ENCODE data around the gene MYOM1. TPM values are rescaled to one million over a fixed set of nuclear protein-coding genes. Genes with fewer than 3 reads are reported as not detected.

Gene MYOM1
- total RNA-seq, 1 donor from 2014 or later, result 1.3 TPM

DNA sequence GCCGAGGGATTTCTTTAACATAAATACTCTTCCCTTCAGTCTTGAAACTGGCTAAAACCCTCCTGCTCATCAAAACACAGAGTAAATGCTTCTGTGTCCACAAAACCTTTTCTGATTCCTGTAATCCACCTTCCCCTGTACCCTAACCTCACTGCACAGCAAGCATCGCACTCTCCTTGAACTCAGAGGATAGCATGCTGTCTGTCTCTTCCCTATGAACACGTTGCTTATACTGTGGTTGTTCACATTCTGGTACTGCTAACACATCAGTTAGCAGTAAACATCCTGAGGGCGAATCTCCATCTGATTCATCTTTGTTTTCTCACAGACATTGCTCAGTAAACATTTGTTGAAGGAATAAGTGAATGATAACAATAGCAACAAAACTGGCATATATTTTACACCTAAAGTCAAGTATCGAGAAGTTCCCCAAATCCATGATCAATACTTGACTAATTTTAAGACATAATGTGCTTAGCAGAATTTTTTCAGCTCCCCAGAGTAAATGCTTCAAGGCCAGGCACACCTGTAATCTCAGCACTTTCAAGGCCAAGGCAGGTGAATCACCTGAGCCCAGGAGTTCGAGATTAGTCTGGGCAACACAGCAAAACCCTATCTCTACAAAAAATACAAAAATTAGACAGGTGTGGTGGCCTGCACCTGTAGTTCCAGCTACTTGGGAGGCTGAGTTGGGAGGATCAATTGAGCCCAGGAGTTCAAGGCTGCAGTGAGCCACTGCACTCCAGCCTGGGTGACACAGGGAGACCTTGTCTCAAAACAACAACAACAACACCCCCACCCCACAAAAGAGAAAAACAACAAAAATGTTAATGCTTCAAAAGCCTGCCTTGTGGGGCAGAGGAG is 161.2 kb downstream of the MYOM1 start:
- DNase-seq, result no peak
- TF ChIP-seq, protein P1, sequence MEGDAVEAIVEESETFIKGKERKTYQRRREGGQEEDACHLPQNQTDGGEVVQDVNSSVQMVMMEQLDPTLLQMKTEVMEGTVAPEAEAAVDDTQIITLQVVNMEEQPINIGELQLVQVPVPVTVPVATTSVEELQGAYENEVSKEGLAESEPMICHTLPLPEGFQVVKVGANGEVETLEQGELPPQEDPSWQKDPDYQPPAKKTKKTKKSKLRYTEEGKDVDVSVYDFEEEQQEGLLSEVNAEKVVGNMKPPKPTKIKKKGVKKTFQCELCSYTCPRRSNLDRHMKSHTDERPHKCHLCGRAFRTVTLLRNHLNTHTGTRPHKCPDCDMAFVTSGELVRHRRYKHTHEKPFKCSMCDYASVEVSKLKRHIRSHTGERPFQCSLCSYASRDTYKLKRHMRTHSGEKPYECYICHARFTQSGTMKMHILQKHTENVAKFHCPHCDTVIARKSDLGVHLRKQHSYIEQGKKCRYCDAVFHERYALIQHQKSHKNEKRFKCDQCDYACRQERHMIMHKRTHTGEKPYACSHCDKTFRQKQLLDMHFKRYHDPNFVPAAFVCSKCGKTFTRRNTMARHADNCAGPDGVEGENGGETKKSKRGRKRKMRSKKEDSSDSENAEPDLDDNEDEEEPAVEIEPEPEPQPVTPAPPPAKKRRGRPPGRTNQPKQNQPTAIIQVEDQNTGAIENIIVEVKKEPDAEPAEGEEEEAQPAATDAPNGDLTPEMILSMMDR (IDR thresholded peaks at IDR 0.05; ENCODE audit: partially characterized antibody, unreplicated experiment), result no peak
- Mint-ChIP-seq H3K27me3 (ENCODE audit: unreplicated experiment) (peaks cover 4% of the 10 kb centered on the region), H3K27ac (ENCODE audit: unreplicated experiment) (no peak overlapping the region), H3K9me3 (ENCODE audit: unreplicated experiment) (peaks cover 3% of the 10 kb centered on the region), H3K4me3 (ENCODE audit: unreplicated experiment) (no peak overlapping the region), H3K4me1 (ENCODE audit: low read depth, unreplicated experiment) (peaks cover 2% of the 10 kb centered on the region), H3K36me3 (ENCODE audit: unreplicated experiment) (peaks cover 7% of the 10 kb centered on the region)

DNA sequence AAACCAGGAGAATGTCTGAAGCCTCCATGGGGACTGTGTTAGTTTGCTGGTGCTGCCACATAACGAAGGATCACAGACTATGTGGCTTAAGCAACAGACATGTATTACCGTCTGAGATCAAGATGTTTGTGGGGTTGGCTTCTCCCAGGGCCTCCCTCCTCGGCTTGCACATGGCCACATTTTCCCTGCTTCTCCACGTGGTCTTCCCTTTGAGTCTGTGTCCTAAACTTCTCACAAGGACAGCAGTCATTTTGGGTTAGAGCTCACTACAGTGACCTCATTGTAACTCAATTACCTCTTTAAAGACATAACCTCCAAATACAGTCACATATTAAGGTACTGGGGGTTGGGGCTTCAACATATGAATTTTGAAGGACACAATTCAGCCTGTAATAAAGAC is 162.2 kb downstream of the MYOM1 start:
- peaks cover 4% of the 10 kb centered on the region for H3K27me3 Mint-ChIP-seq (ENCODE audit: unreplicated experiment)
- no peak for DNase-seq
- no peak overlapping the region for H3K27ac Mint-ChIP-seq (ENCODE audit: unreplicated experiment)
- TF ChIP-seq, protein P1 (IDR thresholded peaks at IDR 0.05; ENCODE audit: partially characterized antibody, unreplicated experiment), result no peak
- peaks cover 9% of the 10 kb centered on the region for H3K9me3 Mint-ChIP-seq (ENCODE audit: unreplicated experiment)
- peaks cover 14% of the 10 kb centered on the region for H3K36me3 Mint-ChIP-seq (ENCODE audit: unreplicated experiment)
- H3K4me3 Mint-ChIP-seq (ENCODE audit: unreplicated experiment), result no peak overlapping the region
- no peaks in the 10 kb centered on the region for H3K4me1 Mint-ChIP-seq (ENCODE audit: low read depth, unreplicated experiment)

DNA sequence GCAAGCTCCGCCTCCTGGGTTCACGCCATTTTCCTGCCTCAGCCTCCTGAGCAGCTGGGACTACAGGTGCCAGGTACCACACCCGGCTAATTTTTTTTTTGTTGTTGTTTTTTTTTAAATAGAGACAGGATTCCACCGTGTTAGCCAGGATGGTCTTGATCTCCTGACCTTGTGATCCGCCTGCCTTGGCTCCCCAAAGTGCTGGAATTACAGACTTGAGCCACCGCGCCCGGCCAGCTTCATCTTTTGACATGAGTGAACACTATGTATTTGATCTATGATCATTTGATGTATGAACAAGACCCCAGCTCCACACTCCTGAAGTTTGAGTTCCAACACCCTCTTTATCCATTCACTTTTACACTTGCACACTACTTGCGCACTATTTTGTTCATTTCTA is 163.5 kb downstream of the MYOM1 start:
- peaks cover 9% of the 10 kb centered on the region for H3K9me3 Mint-ChIP-seq (ENCODE audit: unreplicated experiment)
- H3K27ac Mint-ChIP-seq (ENCODE audit: unreplicated experiment), result no peak overlapping the region
- peaks cover 2% of the 10 kb centered on the region for H3K27me3 Mint-ChIP-seq (ENCODE audit: unreplicated experiment)
- H3K4me1 Mint-ChIP-seq (ENCODE audit: low read depth, unreplicated experiment), result no peaks in the 10 kb centered on the region
- no peak for DNase-seq
- TF ChIP-seq, protein P1 (IDR thresholded peaks at IDR 0.05; ENCODE audit: partially characterized antibody, unreplicated experiment), result no peak
- H3K4me3 Mint-ChIP-seq (ENCODE audit: unreplicated experiment), result no peak overlapping the region
- H3K36me3 Mint-ChIP-seq (ENCODE audit: unreplicated experiment), result peaks cover 20% of the 10 kb centered on the region

DNA sequence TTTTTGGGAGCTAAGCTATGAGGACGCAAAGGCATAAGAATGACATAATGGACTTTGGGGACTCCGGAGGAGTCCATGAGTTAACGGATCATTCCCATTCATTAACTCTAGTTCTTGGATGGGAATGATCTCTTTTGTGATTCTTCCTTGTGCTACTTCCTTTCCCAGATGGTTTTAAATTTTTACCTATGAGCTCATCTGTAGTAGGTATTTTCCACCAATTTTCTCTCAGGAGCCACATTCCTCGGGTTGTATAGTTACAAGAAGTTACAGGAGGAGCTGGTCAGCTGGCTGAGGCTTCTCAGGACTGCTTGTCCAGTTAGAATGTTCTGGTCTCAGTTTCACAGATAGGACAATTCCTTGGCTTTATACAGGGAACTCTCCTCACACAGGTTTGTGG is 164.0 kb downstream of the MYOM1 start:
- H3K9me3 Mint-ChIP-seq (ENCODE audit: unreplicated experiment), result peaks cover 9% of the 10 kb centered on the region
- DNase-seq, result no peak
- H3K27me3 Mint-ChIP-seq (ENCODE audit: unreplicated experiment), result peaks cover 2% of the 10 kb centered on the region
- H3K4me1 Mint-ChIP-seq (ENCODE audit: low read depth, unreplicated experiment), result no peaks in the 10 kb centered on the region
- no peak overlapping the region for H3K4me3 Mint-ChIP-seq (ENCODE audit: unreplicated experiment)
- TF ChIP-seq, protein P1 (IDR thresholded peaks at IDR 0.05; ENCODE audit: partially characterized antibody, unreplicated experiment), result no peak
- peaks cover 20% of the 10 kb centered on the region for H3K36me3 Mint-ChIP-seq (ENCODE audit: unreplicated experiment)
- H3K27ac Mint-ChIP-seq (ENCODE audit: unreplicated experiment), result no peak overlapping the region

DNA sequence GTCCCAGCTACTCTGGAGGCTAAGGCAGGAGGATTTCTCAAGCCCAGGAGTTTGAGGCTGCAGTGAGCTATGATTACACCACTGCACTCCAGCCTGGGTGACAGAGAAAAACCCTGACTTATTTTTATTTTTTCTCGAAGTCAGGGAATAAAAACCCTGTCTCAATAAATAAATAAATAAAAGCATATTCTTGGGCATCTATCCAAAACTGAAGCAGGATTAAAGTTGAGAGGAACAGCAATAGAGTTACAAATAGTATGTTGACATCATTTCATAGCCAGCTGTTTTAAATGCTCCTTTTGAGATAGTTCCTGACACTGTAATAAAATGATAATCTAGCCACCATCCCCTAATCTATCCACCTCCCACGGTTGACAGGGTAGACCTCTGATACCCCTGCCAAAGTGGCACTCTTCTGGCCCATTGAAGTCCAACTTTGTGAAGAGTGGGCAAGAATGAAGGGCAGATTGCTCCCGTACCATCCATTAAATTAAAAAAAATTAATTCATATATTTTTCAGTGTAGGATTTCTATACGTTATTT is 164.5 kb downstream of the MYOM1 start:
- Mint-ChIP-seq H3K27me3 (ENCODE audit: unreplicated experiment) (peaks cover 2% of the 10 kb centered on the region), H3K36me3 (ENCODE audit: unreplicated experiment) (peaks cover 20% of the 10 kb centered on the region)

More for the DNA sequence above, 164.5 kb downstream of the MYOM1 start:
- Mint-ChIP-seq H3K9me3 (ENCODE audit: unreplicated experiment) (peaks cover 9% of the 10 kb centered on the region), H3K27ac (ENCODE audit: unreplicated experiment) (no peak overlapping the region), H3K4me1 (ENCODE audit: low read depth, unreplicated experiment) (peaks cover 1% of the 10 kb centered on the region), H3K4me3 (ENCODE audit: unreplicated experiment) (no peak overlapping the region)
- no peak for DNase-seq
- TF ChIP-seq, protein P1 (IDR thresholded peaks at IDR 0.05; ENCODE audit: partially characterized antibody, unreplicated experiment), result no peak

Measured in glutamatergic neuron (in vitro differentiated cells).